Ectodermal cell (in vitro differentiated cells): ENCODE data around the gene SLC11A1.

ENCODE experiments used
- H3K27ac ChIP-seq: 2 replicates; pipeline ENCODE4 v1.7.0; 2013; ENCODE audit warnings: mild to moderate bottlenecking, low read depth, low read length; ENCODE audit not compliant: insufficient read depth, poor library complexity, severe bottlenecking
- H3K27me3 ChIP-seq: 2 replicates; pipeline ENCODE4 v1.7.0; 2013; ENCODE audit warnings: mild to moderate bottlenecking, low read length; ENCODE audit not compliant: insufficient read depth, control insufficient read depth, poor library complexity, severe bottlenecking
- H3K36me3 ChIP-seq: one replicate; pipeline ENCODE4 v1.7.0; 2013; ENCODE audit warnings: low read length; ENCODE audit not compliant: control insufficient read depth, insufficient read depth
- H3K4me1 ChIP-seq: one replicate; pipeline ENCODE4 v1.7.0; 2013; ENCODE audit warnings: low read length; ENCODE audit not compliant: control insufficient read depth, insufficient read depth
- H3K4me3 ChIP-seq: 2 replicates; pipeline ENCODE4 v1.7.0; 2013; ENCODE audit warnings: low read depth, low read length, control low read depth; ENCODE audit not compliant: insufficient read depth
- H3K9me3 ChIP-seq: 2 replicates; pipeline ENCODE4 v1.7.0; 2013; ENCODE audit warnings: mild to moderate bottlenecking, low read length, moderate library complexity; ENCODE audit not compliant: control insufficient read depth
- WGBS, 2 experiments: methylation state at CpG; one replicate each; pipeline ENCODE4 v1.1.7; 2013; ENCODE audit warnings: missing lambda C conversion rate in 2 of 2; 5-methylcytosine and 5-hydroxymethylcytosine counted together

Gene SLC11A1

DNA sequence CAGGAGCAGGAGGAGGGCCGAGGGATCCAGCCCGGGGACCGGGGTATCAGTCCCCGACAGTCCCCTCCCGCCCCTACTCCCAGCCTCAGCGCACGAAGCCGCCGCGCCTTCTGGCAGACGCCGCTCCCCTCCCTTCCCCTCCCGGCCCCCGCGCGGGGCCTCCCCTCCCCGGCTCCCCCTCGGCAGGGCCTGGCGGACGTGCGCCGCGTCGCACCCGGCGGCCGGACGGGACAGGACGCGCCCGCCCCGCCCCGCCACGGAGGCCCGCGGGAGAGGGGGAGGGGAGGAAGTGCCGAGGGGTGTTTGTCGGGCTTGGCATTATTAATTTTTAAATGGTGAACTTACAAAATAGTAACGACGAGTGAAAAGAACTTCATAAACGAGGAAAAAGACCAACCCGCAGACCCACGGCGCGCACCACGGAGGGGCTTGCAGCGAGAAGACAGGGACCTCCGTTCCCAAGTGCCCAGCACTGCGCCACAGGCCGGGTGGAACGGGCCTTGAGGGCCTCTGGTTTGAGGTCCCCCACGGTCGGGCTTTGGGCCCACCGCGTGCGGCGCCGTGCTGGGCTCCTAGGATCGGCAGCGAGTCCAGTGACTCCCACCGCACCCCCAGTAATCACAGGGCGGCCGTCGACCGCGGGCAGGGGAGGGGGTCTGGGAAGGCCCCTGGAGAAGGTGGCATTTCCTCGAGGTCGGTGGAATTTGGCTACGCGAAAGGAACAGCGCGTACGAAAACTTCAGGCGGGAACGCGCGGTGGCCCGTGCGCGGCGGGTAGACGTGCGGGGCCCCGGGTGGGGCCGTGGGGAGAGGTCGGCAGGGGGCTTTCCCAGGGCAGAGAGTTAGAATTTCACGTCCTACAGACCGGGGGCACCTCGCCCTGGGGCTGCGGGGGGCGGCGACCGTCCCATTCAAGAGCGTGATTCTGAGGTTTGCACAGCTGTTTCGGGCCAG, 16.6 kb downstream of the SLC11A1 start:
- Histone ChIP-seq H3K4me1 (peaks cover 22% of the 10 kb centered on the region), H3K9me3 (no peaks in the 10 kb centered on the region), H3K4me3 (peak overlapping the region; percentile 68), H3K36me3 (peaks cover 7% of the 10 kb centered on the region), H3K27me3 (peaks cover 35% of the 10 kb centered on the region), H3K27ac (no peak overlapping the region)
- 1% methylated on average over 93 to 95 of the region's 95 CpGs for WGBS, 2 experiments

DNA sequence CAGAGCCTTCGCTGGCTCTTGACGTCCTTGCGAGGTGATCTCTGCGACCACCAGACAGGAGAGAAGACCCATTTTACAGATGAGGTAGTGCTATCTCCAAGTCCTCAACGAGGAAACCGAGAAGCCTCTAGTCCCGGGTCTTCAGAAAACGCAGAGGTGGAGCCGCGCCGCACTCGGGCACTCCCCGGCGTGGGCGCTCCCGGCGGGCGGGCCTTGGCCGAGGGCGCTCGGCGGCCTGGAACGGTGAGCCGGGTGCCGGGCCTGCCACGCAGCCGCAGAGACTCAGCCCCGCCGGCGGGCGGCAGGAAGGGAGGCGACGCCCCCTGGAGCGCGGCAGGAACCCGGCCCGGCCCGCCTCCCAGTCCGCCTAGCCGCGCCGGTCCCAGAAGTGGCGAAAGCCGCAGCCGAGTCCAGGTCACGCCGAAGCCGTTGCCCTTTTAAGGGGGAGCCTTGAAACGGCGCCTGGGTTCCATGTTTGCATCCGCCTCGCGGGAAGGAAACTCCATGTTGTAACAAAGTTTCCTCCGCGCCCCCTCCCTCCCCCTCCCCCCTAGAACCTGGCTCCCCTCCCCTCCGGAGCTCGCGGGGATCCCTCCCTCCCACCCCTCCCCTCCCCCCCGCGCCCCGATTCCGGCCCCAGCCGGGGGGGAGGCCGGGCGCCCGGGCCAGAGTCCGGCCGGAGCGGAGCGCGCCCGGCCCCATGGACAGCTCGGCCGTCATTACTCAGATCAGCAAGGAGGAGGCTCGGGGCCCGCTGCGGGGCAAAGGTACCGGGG, 17.5 kb downstream of the SLC11A1 start, which contains the start of gene CTDSP1:
Gene CTDSP1 (plus strand): TSS at position 478 of the 776 bp plus-strand sequence. CDS start 223 bp downstream, at position 701.
- WGBS, 2 experiments, result 0% methylated on average over 70 of the region's 78 CpGs
- Histone ChIP-seq H3K36me3 (peaks cover 12% of the 10 kb centered on the region), H3K9me3 (no peaks in the 10 kb centered on the region), H3K4me3 (peak within 1 kb of the TSS; percentile 68), H3K27ac (no peak within 1 kb of the TSS), H3K27me3 (peaks cover 35% of the 10 kb centered on the region), H3K4me1 (peaks cover 24% of the 10 kb centered on the region)

DNA sequence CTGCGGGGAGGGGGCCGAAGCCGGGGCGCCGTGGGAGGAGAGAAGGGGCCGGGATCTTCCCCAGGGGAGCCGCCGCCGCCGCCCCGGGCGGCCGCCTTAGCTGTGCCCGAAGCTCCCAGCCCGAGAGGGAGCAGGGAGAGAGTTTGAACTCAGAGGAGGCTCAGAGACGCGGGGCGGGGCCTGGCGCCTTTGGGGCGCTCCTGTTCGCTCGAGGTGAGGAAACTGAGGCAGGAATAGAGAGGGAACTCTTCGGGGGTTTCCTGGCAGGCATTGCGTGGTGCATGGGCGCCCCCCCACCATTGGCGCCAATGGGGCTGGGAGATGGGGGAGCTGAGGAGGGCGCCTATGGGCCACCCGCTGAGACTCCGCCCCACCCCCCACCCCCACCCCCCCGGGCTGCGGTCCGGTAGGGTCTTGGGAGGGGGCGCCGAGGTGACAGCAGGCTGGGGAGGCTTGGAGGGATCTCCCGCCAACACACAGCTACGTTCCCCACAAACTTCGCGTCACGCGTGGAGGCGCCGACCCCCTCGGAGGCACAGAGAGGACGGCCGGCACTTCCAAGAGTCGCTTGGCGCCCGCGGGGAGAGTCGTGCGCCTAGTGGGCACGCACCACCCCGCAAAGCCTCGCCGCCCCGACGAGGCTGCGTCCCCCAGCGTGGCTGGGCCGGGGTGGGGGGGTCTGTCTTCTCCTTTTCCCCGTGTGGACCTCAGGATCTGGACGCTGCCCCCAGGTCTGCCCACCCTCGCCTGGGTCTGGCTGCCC, 18.3 kb downstream of the SLC11A1 start:
- Histone ChIP-seq H3K9me3 (no peaks in the 10 kb centered on the region), H3K27me3 (peaks cover 35% of the 10 kb centered on the region), H3K4me3 (peak overlapping the region; percentile 68), H3K36me3 (peaks cover 16% of the 10 kb centered on the region), H3K27ac (no peak overlapping the region), H3K4me1 (peaks cover 31% of the 10 kb centered on the region)
- WGBS, 2 experiments, result 0 to 1% methylated on average over 54 to 58 of the region's 63 CpGs

DNA sequence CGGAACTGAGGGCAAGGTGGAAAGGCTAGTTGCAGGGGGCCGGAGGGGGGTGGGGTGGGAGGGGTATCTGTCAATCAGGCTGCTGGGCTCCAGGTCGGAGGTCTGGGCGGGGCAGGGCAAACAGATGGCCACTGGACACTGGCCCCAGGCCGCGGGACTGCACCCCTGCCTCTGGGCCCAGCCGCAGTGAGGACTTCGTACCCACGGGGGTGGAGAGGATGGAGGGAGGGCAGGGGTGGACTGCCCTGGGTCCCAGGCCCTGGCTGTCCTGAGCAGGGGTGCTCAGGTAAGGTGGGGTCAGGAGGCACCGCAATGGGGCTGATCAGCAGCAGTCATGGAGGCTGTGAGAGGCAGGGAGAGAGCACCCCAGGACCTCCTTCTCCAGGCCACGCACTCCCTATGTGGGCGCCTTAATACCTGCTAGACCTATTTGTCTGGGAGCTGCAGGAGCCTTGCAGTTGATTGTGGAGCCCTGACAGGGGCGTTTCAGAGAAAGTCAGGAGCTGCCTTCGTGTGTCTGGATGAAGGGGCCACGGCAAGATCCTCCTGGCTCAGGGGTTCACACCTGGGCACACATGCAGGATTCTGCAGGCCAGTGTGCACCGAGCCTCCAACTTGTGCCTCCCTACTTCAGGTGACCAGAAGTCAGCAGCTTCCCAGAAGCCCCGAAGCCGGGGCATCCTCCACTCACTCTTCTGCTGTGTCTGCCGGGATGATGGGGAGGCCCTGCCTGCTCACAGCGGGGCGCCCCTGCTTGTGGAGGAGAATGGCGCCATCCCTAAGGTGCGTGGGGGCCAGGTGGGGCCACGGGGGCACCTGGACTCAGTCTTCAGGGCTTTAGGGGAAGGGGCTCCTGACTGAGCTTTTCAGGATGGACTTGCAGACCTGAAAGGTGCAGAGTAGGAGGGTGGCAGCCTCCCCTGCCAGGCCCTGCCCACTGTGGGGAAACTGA, 19.1 kb downstream of the SLC11A1 start:
- WGBS, 2 experiments, result 49% methylated on average over 22 to 23 of the region's 24 CpGs
- Histone ChIP-seq H3K27me3 (peaks cover 35% of the 10 kb centered on the region), H3K36me3 (peaks cover 16% of the 10 kb centered on the region), H3K27ac (no peak overlapping the region), H3K9me3 (no peaks in the 10 kb centered on the region), H3K4me3 (peak overlapping the region; percentile 68), H3K4me1 (peaks cover 39% of the 10 kb centered on the region)

DNA sequence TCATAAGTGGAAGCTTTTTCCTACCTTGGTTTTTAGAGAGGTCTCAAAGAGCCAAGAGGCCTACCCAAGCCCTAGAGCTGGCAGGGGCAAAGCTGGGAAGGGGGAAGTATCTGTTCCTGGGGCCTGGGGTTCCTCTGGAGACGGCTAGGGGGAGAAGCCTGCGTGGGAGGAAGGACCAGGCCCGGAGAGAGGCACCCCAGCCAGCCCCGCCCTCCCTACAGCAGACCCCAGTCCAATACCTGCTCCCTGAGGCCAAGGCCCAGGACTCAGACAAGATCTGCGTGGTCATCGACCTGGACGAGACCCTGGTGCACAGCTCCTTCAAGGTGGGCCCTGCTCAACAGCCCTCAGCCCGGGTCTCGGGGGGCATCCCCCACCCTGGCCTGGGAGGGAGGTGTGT, 19.8 kb downstream of the SLC11A1 start:
- Histone ChIP-seq H3K27ac (no peak overlapping the region), H3K4me3 (no peak overlapping the region), H3K36me3 (peaks cover 16% of the 10 kb centered on the region), H3K9me3 (no peaks in the 10 kb centered on the region), H3K27me3 (peaks cover 28% of the 10 kb centered on the region), H3K4me1 (peaks cover 35% of the 10 kb centered on the region)
- 89 to 94% methylated on average over 9 of the region's 9 CpGs for WGBS, 2 experiments

DNA sequence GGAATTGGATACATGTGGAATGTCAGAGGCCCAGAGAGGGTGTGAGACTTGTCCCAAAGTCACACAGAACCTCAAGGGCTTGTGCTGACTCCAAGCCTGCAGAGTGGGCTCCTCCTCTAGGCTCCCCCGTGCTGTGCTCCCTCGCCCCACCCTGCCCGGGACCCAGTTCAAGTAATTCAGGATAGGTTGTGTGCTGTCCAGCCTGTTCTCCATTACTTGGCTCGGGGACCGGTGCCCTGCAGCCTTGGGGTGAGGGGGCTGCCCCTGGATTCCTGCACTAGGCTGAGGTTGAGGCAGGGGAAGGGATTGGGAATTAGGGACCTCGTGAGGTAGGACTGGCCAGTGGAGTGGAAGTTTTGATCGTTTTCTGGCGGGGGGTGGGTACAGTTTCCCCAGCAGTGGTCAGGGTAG, 20.4 kb downstream of the SLC11A1 start:
- Histone ChIP-seq H3K27me3 (peaks cover 22% of the 10 kb centered on the region), H3K9me3 (no peaks in the 10 kb centered on the region), H3K4me3 (no peak overlapping the region), H3K27ac (no peak overlapping the region), H3K36me3 (peaks cover 16% of the 10 kb centered on the region), H3K4me1 (peaks cover 32% of the 10 kb centered on the region)
- 93 to 96% methylated on average over 8 of the region's 8 CpGs for WGBS, 2 experiments

DNA sequence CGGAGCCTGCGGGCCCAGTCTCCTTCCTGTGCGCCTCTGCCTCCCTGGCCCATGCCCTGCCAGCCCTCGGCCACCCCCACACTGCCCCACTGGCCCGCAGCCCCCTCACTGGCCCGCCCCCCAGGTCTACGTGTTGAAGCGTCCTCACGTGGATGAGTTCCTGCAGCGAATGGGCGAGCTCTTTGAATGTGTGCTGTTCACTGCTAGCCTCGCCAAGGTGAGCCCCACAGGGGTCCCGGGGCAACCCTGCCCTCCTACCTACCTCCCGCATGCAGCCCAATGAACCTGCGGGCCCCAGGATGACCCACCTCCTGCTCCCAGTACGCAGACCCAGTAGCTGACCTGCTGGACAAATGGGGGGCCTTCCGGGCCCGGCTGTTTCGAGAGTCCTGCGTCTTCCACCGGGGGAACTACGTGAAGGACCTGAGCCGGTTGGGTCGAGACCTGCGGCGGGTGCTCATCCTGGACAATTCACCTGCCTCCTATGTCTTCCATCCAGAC, 20.9 kb downstream of the SLC11A1 start:
- Histone ChIP-seq H3K27ac (no peak overlapping the region), H3K27me3 (peaks cover 17% of the 10 kb centered on the region), H3K4me1 (peaks cover 27% of the 10 kb centered on the region), H3K4me3 (no peak overlapping the region), H3K9me3 (no peaks in the 10 kb centered on the region), H3K36me3 (peaks cover 16% of the 10 kb centered on the region)
- 93 to 94% methylated on average over 26 of the region's 26 CpGs for WGBS, 2 experiments

DNA sequence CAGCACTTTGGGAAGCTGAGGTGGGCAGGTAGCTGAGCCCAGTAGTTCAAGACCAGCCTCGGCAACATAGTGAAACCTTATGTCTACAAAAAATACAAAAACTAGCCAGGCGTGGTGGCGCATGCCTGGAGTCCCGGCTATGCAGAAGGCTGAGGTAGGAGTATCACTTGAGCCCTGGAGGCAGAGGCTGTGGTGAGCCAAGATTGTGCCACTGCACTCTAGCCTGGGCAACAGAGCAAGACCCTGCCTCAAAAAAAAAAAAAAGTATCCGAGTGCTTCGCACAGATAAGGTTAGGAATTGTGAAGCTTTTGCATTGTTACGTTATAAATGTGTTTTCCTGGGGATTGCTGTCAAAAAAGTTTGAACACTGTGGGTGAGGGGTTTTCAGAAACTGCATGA, 21.7 kb downstream of the SLC11A1 start:
- H3K36me3 ChIP-seq, result peaks cover 16% of the 10 kb centered on the region
- H3K4me3 ChIP-seq, result no peak overlapping the region
- H3K27me3 ChIP-seq, result peaks cover 8% of the 10 kb centered on the region
- H3K9me3 ChIP-seq, result no peaks in the 10 kb centered on the region
- 85 to 92% methylated on average over 7 of the region's 7 CpGs for WGBS, 2 experiments
- H3K27ac ChIP-seq, result no peak overlapping the region
- H3K4me1 ChIP-seq, result peaks cover 26% of the 10 kb centered on the region
